Measurements from ENCODE around the gene FNBP1. TPM values are rescaled to one million over a fixed set of nuclear protein-coding genes. Genes with fewer than 3 reads are reported as not detected.

FNBP1 gene
- polyA plus RNA-seq, 2 of the 4 experiments (the other 2 are of a cell fraction) = 10.6 to 15.6 TPM

DNA sequence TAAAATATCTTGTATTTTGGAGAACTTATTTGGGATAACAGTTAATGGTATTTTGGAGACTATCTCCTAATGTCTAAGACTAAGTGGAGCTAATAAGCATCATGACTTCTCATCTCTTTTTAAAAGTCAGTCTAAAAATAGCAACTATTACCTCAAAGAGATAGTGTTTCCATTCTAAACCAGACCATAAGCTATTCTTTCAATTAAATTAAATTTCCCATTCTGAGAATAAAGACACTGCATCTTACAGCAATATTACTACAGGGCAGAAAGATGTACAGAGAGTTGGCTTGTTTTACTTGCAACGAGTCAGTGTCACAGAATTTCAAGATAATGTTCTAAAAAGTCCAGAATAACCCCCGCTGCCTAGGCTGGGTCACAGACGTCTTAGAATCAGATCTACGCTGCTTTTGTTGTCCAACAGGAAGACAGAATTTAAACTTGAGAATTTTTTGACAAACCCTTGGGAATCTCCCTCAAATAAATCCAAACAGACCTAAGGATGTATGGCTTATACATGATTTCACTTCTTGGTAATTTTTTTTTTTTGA is 108.9 kb downstream of the FNBP1 start:
- H3K4me2 ChIP-seq = no peak overlapping the region
- no peak overlapping the region for H3K27ac ChIP-seq
- H3K4me1 ChIP-seq = 0 out of 3 replicates have a peak, but pooled peaks cover 4% of the 10 kb centered on the region
- DNase-seq (ENCODE audit: low read depth in 1 of 2, low spot score in 1 of 2) (no peak), ATAC-seq (no peak), FAIRE-seq (no peak)
- POLR2A ChIA-PET = no interaction called here
- CTCF ChIA-PET = interaction anchor here (0.5 to 1.9 kb wide), 3 partner anchors 9 to 28 kb away, joined by 3 to 5 read pairs (median 3); no protein-coding TSS in a partner anchor
- no peak overlapping the region for H3K4me3 ChIP-seq
- 82% methylated on average over 4 of the region's 4 CpGs for WGBS (ENCODE audit: missing lambda C conversion rate)
- H3K9me3 ChIP-seq = no peaks in the 10 kb centered on the region
- TF ChIP-seq, protein P1, sequence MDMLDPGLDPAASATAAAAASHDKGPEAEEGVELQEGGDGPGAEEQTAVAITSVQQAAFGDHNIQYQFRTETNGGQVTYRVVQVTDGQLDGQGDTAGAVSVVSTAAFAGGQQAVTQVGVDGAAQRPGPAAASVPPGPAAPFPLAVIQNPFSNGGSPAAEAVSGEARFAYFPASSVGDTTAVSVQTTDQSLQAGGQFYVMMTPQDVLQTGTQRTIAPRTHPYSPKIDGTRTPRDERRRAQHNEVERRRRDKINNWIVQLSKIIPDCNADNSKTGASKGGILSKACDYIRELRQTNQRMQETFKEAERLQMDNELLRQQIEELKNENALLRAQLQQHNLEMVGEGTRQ (IDR thresholded peaks at IDR 0.05) = no peak
- TF ChIP-seq, protein P2, sequence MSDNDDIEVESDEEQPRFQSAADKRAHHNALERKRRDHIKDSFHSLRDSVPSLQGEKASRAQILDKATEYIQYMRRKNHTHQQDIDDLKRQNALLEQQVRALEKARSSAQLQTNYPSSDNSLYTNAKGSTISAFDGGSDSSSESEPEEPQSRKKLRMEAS (IDR thresholded peaks at IDR 0.05) = no peak
- no peak for TF ChIP-seq TP53 (CRISPR knock-in tag; IDR thresholded peaks at IDR 0.05)

DNA sequence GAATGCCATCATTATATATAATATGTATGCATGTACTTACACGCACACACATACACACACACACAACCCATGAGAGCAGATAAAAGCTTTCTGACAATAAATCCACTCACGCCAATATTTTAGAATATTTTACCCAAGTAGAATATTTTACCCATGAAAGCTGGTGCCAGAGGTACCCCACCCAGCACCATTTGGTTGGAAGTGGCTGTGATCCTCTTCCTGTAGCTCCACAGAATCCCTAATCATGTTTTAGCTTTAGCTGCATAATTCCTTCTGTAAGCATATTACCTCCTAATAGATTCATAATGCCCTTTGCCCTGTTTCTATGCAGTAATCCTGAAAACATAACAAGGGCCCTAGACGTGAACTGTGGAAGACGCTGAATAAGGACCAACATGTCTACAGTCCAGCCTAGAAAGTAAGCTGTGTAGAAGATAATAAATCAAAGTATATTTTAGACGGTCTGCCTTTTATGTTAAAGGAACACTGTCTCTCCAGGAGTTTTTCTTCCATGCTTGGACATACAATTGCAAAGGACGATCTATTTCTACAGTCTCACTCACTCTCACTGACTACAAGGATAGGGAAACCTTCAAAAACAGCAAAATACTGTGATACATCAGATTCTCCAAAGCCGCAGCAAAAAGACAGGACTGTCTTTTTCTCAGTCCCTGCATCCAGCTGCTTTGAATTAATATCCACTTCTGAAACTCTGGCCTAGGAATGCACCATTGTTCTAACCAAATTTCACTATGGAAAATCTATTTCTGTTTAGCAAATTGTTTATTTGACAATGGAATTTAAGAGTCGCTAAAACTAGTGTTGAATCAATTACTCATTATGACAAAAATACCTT is 109.6 kb downstream of the FNBP1 start:
- ChIA-PET CTCF (interaction anchor here (0.5 to 1.9 kb wide), 5 partner anchors 9 to 27 kb away, joined by 3 to 5 read pairs (median 3); no protein-coding TSS in a partner anchor), POLR2A (no interaction called here)
- TF ChIP-seq HEYL (CRISPR knock-in tag; IDR thresholded peaks at IDR 0.05) (no peak), ZNF302 (CRISPR knock-in tag; IDR thresholded peaks at IDR 0.05) (no peak), RARB (CRISPR knock-in tag; IDR thresholded peaks at IDR 0.05) (no peak), CHD4 (IDR thresholded peaks at IDR 0.05; ENCODE audit: borderline replicate concordance) (no peak), RNF2 (IDR thresholded peaks at IDR 0.05; ENCODE audit: borderline replicate concordance, low read depth) (no peak), RCOR1 (IDR thresholded peaks at IDR 0.05; ENCODE audit: low read depth, low read length) (no peak), HDAC2 (IDR thresholded peaks at IDR 0.05) (no peak), MAFK (IDR thresholded peaks at IDR 0.05; ENCODE audit: partially characterized antibody) (no peak), CEBPB (IDR thresholded peaks at IDR 0.05) (no peak), NR3C1 (IDR thresholded peaks at IDR 0.05) (no peak), ZSCAN20 (CRISPR knock-in tag; IDR thresholded peaks at IDR 0.05) (no peak), JUNB (IDR thresholded peaks at IDR 0.05) (no peak), ZC3H11A (IDR thresholded peaks at IDR 0.05) (no peak), EHF (CRISPR knock-in tag; IDR thresholded peaks at IDR 0.05) (no peak)
- ATAC-seq (no peak), DNase-seq (ENCODE audit: low read depth in 1 of 2, low spot score in 1 of 2) (no peak), FAIRE-seq (no peak)
- H3K4me3 ChIP-seq = no peak overlapping the region
- WGBS (ENCODE audit: missing lambda C conversion rate) = 83% methylated on average over 8 of the region's 8 CpGs
- no peak overlapping the region for H3K27ac ChIP-seq
- H3K4me2 ChIP-seq = no peak overlapping the region
- H3K9me3 ChIP-seq = no peaks in the 10 kb centered on the region
- 0 out of 3 replicates have a peak, but pooled peaks cover 1% of the 10 kb centered on the region for H3K4me1 ChIP-seq

DNA sequence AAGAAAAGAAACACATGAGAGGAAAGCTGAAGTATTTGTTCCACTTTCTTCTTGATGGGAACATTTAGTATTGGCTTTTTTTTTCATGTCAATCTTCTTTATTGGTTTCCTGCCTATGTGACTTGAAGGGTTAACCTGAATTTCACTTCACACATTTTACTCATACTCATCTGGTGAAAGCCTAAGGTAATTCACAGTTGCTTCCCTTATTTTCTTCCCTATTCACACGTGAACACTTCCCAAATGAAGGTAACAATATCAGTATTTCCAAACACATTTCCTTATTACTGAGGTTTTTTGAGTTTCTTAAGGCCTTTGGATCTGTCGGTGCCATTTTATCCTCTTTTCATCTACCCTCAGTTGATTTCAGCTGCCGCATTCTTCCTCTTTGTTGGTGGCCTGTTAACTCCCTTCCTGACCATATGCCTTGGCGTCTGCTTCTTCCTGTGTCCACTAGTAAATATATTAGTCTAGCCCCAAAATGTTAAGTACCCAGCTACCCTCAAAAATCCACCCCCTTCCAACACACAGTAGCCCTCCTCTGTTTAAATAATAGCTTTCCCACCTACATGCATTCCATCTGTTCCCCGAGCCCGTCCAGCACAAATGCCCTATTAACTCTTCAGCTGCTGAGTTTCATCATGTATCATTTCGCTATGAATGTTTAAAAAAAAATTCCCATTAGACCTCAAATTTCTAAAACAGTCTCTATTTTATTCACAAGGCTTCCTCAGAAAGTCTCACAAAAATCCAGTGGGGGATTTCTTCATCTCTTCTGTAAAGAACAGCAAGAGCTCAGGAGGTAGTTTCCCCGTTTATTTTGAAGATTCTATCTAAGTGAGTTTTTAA is 110.5 kb downstream of the FNBP1 start:
- no peak for FAIRE-seq
- Histone ChIP-seq H3K4me1 (no peaks in the 10 kb centered on the region), H3K4me3 (no peak overlapping the region), H3K27ac (no peak overlapping the region), H3K9me3 (no peaks in the 10 kb centered on the region), H3K4me2 (no peak overlapping the region)
- DNase-seq (ENCODE audit: low read depth in 1 of 2, low spot score in 1 of 2) = no peak
- ChIA-PET POLR2A (no interaction called here), CTCF (interaction anchor here (0.6 to 1.9 kb wide), 3 partner anchors 9 to 25 kb away, joined by 3 to 5 read pairs (median 4); no protein-coding TSS in a partner anchor)
- 70% methylated on average over 8 of the region's 8 CpGs for WGBS (ENCODE audit: missing lambda C conversion rate)
- ATAC-seq = no peak
- TF ChIP-seq KDM1A (IDR thresholded peaks at IDR 0.05; ENCODE audit: low read depth) (no peak), BHLHE40 (IDR thresholded peaks at IDR 0.05; ENCODE audit: low read depth, low read length) (no peak), ZNF302 (CRISPR knock-in tag; IDR thresholded peaks at IDR 0.05) (no peak), ZSCAN20 (CRISPR knock-in tag; IDR thresholded peaks at IDR 0.05) (no peak), CBX8 (IDR thresholded peaks at IDR 0.05) (no peak), JUNB (IDR thresholded peaks at IDR 0.05) (no peak), NPAS2 (CRISPR knock-in tag; IDR thresholded peaks at IDR 0.05; ENCODE audit: borderline replicate concordance) (no peak)
- TF ChIP-seq, protein P3, sequence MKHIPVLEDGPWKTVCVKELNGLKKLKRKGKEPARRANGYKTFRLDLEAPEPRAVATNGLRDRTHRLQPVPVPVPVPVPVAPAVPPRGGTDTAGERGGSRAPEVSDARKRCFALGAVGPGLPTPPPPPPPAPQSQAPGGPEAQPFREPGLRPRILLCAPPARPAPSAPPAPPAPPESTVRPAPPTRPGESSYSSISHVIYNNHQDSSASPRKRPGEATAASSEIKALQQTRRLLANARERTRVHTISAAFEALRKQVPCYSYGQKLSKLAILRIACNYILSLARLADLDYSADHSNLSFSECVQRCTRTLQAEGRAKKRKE (CRISPR knock-in tag; IDR thresholded peaks at IDR 0.05; ENCODE audit: low read depth) = no peak
- TF ChIP-seq, protein P4, sequence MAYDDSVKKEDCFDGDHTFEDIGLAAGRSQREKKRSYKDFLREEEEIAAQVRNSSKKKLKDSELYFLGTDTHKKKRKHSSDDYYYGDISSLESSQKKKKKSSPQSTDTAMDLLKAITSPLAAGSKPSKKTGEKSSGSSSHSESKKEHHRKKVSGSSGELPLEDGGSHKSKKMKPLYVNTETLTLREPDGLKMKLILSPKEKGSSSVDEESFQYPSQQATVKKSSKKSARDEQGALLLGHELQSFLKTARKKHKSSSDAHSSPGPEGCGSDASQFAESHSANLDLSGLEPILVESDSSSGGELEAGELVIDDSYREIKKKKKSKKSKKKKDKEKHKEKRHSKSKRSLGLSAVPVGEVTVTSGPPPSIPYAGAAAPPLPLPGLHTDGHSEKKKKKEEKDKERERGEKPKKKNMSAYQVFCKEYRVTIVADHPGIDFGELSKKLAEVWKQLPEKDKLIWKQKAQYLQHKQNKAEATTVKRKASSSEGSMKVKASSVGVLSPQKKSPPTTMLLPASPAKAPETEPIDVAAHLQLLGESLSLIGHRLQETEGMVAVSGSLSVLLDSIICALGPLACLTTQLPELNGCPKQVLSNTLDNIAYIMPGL (CRISPR knock-in tag; IDR thresholded peaks at IDR 0.05; ENCODE audit: borderline replicate concordance) = no peak
- TF ChIP-seq, protein P5, sequence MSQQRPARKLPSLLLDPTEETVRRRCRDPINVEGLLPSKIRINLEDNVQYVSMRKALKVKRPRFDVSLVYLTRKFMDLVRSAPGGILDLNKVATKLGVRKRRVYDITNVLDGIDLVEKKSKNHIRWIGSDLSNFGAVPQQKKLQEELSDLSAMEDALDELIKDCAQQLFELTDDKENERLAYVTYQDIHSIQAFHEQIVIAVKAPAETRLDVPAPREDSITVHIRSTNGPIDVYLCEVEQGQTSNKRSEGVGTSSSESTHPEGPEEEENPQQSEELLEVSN (IDR thresholded peaks at IDR 0.05; ENCODE audit: borderline replicate concordance, low read depth) = no peak
- TF ChIP-seq, protein P6, sequence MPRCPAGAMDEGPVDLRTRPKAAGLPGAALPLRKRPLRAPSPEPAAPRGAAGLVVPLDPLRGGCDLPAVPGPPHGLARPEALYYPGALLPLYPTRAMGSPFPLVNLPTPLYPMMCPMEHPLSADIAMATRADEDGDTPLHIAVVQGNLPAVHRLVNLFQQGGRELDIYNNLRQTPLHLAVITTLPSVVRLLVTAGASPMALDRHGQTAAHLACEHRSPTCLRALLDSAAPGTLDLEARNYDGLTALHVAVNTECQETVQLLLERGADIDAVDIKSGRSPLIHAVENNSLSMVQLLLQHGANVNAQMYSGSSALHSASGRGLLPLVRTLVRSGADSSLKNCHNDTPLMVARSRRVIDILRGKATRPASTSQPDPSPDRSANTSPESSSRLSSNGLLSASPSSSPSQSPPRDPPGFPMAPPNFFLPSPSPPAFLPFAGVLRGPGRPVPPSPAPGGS (IDR thresholded peaks at IDR 0.05) = no peak
